IPS-18a (cell line): Measurements from ENCODE around the gene BEST3.

Source experiments
- H3K27ac ChIP-seq: one replicate; pipeline ENCODE4 v1.5.1; 2013; ENCODE audit warnings: low read length
- H3K27me3 ChIP-seq: one replicate; pipeline ENCODE4 v1.6.1; 2013; ENCODE audit warnings: mild to moderate bottlenecking, low read length; ENCODE audit not compliant: control insufficient read depth, insufficient read depth
- H3K36me3 ChIP-seq: one replicate; pipeline ENCODE4 v1.6.1; 2013; ENCODE audit warnings: low read depth, low read length; ENCODE audit not compliant: control insufficient read depth
- H3K4me1 ChIP-seq: one replicate; pipeline ENCODE4 v1.6.1; 2013; ENCODE audit warnings: low read depth, low read length; ENCODE audit not compliant: control insufficient read depth
- H3K4me3 ChIP-seq: one replicate; pipeline ENCODE4 v1.5.1; 2013; ENCODE audit warnings: low read length
- H3K9ac ChIP-seq: one replicate; pipeline ENCODE4 v1.6.1; 2013; ENCODE audit warnings: mild to moderate bottlenecking, low read length, moderate library complexity
- H3K9me3 ChIP-seq: one replicate; pipeline ENCODE4 v1.6.1; 2013; ENCODE audit warnings: low read depth, low read length; ENCODE audit not compliant: control insufficient read depth

Gene BEST3

GRCh38 chr12:69660164-69660863 lies 38.8 kb downstream of the BEST3 start:
- Histone ChIP-seq H3K9ac (no peak overlapping the region), H3K4me3 (no peak overlapping the region), H3K9me3 (no peaks in the 10 kb centered on the region), H3K36me3 (no peaks in the 10 kb centered on the region), H3K4me1 (no peaks in the 10 kb centered on the region), H3K27me3 (no peaks in the 10 kb centered on the region), H3K27ac (no peak overlapping the region)

- H3K9ac ChIP-seq, result no peak overlapping the region
- H3K4me3 ChIP-seq, result no peak overlapping the region
- no peaks in the 10 kb centered on the region for H3K9me3 ChIP-seq
- H3K4me1 ChIP-seq, result no peaks in the 10 kb centered on the region
- H3K27ac ChIP-seq, result no peak overlapping the region
- H3K27me3 ChIP-seq, result no peaks in the 10 kb centered on the region
- H3K36me3 ChIP-seq, result no peaks in the 10 kb centered on the region
These were observed 40.9 kb downstream of the BEST3 start for GRCh38 chr12:69658203-69658602.

GRCh38 chr12:69657376-69658137 lies 41.5 kb downstream of the BEST3 start:
- H3K9ac ChIP-seq, result no peak overlapping the region
- no peaks in the 10 kb centered on the region for H3K9me3 ChIP-seq
- H3K4me3 ChIP-seq, result no peak overlapping the region
- H3K27me3 ChIP-seq, result no peaks in the 10 kb centered on the region
- H3K4me1 ChIP-seq, result no peaks in the 10 kb centered on the region
- no peaks in the 10 kb centered on the region for H3K36me3 ChIP-seq
- no peak overlapping the region for H3K27ac ChIP-seq

- H3K27me3 ChIP-seq, result no peaks in the 10 kb centered on the region
- H3K27ac ChIP-seq, result no peak overlapping the region
- no peaks in the 10 kb centered on the region for H3K36me3 ChIP-seq
- no peaks in the 10 kb centered on the region for H3K9me3 ChIP-seq
- H3K4me1 ChIP-seq, result no peaks in the 10 kb centered on the region
- H3K9ac ChIP-seq, result no peak overlapping the region
- no peak overlapping the region for H3K4me3 ChIP-seq
These were observed 43.3 kb downstream of the BEST3 start for GRCh38 chr12:69655616-69656340.

- Histone ChIP-seq H3K4me1 (no peaks in the 10 kb centered on the region), H3K27ac (no peak overlapping the region), H3K36me3 (no peaks in the 10 kb centered on the region), H3K9me3 (no peaks in the 10 kb centered on the region), H3K9ac (no peak overlapping the region), H3K27me3 (no peaks in the 10 kb centered on the region), H3K4me3 (no peak overlapping the region)
These were observed 45.4 kb downstream of the BEST3 start for GRCh38 chr12:69653703-69654102.

- Histone ChIP-seq H3K4me3 (no peak overlapping the region), H3K9ac (no peak overlapping the region), H3K9me3 (no peaks in the 10 kb centered on the region), H3K27me3 (no peaks in the 10 kb centered on the region), H3K36me3 (no peaks in the 10 kb centered on the region), H3K4me1 (no peaks in the 10 kb centered on the region), H3K27ac (no peak overlapping the region)
These were observed 47.2 kb downstream of the BEST3 start for GRCh38 chr12:69651922-69652321.

GRCh38 chr12:69649529-69649928 lies 49.6 kb downstream of the BEST3 start:
- no peaks in the 10 kb centered on the region for H3K27me3 ChIP-seq

GRCh38 chr12:69648476-69648875 lies 50.6 kb downstream of the BEST3 start:
- H3K27ac ChIP-seq, result no peak overlapping the region

More at GRCh38 chr12:69649529-69649928, 49.6 kb downstream of the BEST3 start:
- Histone ChIP-seq H3K27ac (no peak overlapping the region), H3K9me3 (no peaks in the 10 kb centered on the region), H3K9ac (no peak overlapping the region), H3K4me1 (no peaks in the 10 kb centered on the region), H3K36me3 (no peaks in the 10 kb centered on the region), H3K4me3 (no peak overlapping the region)

GRCh38 chr12:69647178-69647577 lies 51.9 kb downstream of the BEST3 start:
- no peaks in the 10 kb centered on the region for H3K36me3 ChIP-seq
- no peak overlapping the region for H3K9ac ChIP-seq
- no peak overlapping the region for H3K27ac ChIP-seq
- no peak overlapping the region for H3K4me3 ChIP-seq
- no peaks in the 10 kb centered on the region for H3K4me1 ChIP-seq
- H3K27me3 ChIP-seq, result no peaks in the 10 kb centered on the region
- H3K9me3 ChIP-seq, result no peaks in the 10 kb centered on the region

More at GRCh38 chr12:69648476-69648875, 50.6 kb downstream of the BEST3 start:
- Histone ChIP-seq H3K27me3 (no peaks in the 10 kb centered on the region), H3K4me1 (no peaks in the 10 kb centered on the region), H3K9me3 (no peaks in the 10 kb centered on the region), H3K4me3 (no peak overlapping the region), H3K36me3 (no peaks in the 10 kb centered on the region), H3K9ac (no peak overlapping the region)

GRCh38 chr12:69645031-69645430 lies 54.1 kb downstream of the BEST3 start:
- Histone ChIP-seq H3K4me3 (no peak overlapping the region), H3K9me3 (no peaks in the 10 kb centered on the region), H3K9ac (no peak overlapping the region), H3K27ac (no peak overlapping the region), H3K27me3 (no peaks in the 10 kb centered on the region), H3K36me3 (no peaks in the 10 kb centered on the region), H3K4me1 (no peaks in the 10 kb centered on the region)

GRCh38 chr12:69644511-69644910 lies 54.6 kb downstream of the BEST3 start:
- Histone ChIP-seq H3K9me3 (no peaks in the 10 kb centered on the region), H3K36me3 (no peaks in the 10 kb centered on the region), H3K9ac (no peak overlapping the region), H3K27ac (no peak overlapping the region), H3K4me1 (no peaks in the 10 kb centered on the region), H3K4me3 (no peak overlapping the region), H3K27me3 (no peaks in the 10 kb centered on the region)
